Measurements from ENCODE around the gene OTUB2.

The OTUB2 gene

GRCh38 chr14:93996130-93996695, 29.9 kb upstream of the OTUB2 start:
- Histone ChIP-seq H3K9ac (no peak overlapping the region), H3K4me1 (no peaks in the 10 kb centered on the region), H3K27ac (no peak overlapping the region), H3K79me2 (no peaks in the 10 kb centered on the region), H3K36me3 (ENCODE audit: control insufficient read depth, insufficient read depth, low read length) (no peaks in the 10 kb centered on the region), H3K9me3 (ENCODE audit: control insufficient read depth, low read length) (no peaks in the 10 kb centered on the region), H3K4me3 (ENCODE audit: low read depth, low read length) (no peak overlapping the region), H3K4me2 (ENCODE audit: low read length) (no peak overlapping the region), H2AFZ (no peak overlapping the region), H3K27me3 (ENCODE audit: control insufficient read depth, insufficient read depth, low read length) (peaks cover 3% of the 10 kb centered on the region)
- TF ChIP-seq CTCF (IDR thresholded peaks at IDR 0.05): no peak

GRCh38 chr14:93997082-93997481, 29.1 kb upstream of the OTUB2 start, which contains the start of gene CCDC197:
TSS of gene CCDC197 (plus strand) at chr14:93997301. CDS start at chr14:93998132, 831 bp downstream.
- H3K79me2 ChIP-seq: no peaks in the 10 kb centered on the region
- H3K9ac ChIP-seq: no peak within 1 kb of the TSS
- no peaks in the 10 kb centered on the region for H3K4me1 ChIP-seq
- TF ChIP-seq CTCF (IDR thresholded peaks at IDR 0.05): no peak
- no peaks in the 10 kb centered on the region for H3K9me3 ChIP-seq (ENCODE audit: control insufficient read depth, low read length)
- no peak within 1 kb of the TSS for H3K4me2 ChIP-seq (ENCODE audit: low read length)
- H3K27ac ChIP-seq: no peak within 1 kb of the TSS
- peaks cover 3% of the 10 kb centered on the region for H3K27me3 ChIP-seq (ENCODE audit: control insufficient read depth, insufficient read depth, low read length)
- H3K4me3 ChIP-seq (ENCODE audit: low read depth, low read length): no peak within 1 kb of the TSS
- H3K36me3 ChIP-seq (ENCODE audit: control insufficient read depth, insufficient read depth, low read length): no peaks in the 10 kb centered on the region
- H2AFZ ChIP-seq: no peak within 1 kb of the TSS

GRCh38 chr14:93997916-93998870, 27.9 kb upstream of the OTUB2 start:
- H3K27ac ChIP-seq: no peak overlapping the region
- no peak overlapping the region for H3K4me3 ChIP-seq (ENCODE audit: low read depth, low read length)
- no peaks in the 10 kb centered on the region for H3K79me2 ChIP-seq
- H3K4me2 ChIP-seq (ENCODE audit: low read length): no peak overlapping the region
- no peaks in the 10 kb centered on the region for H3K9me3 ChIP-seq (ENCODE audit: control insufficient read depth, low read length)
- no peak for TF ChIP-seq CTCF (IDR thresholded peaks at IDR 0.05)
- H3K27me3 ChIP-seq (ENCODE audit: control insufficient read depth, insufficient read depth, low read length): peaks cover 3% of the 10 kb centered on the region
- H3K36me3 ChIP-seq (ENCODE audit: control insufficient read depth, insufficient read depth, low read length): no peaks in the 10 kb centered on the region
- no peaks in the 10 kb centered on the region for H3K4me1 ChIP-seq
- no peak overlapping the region for H3K9ac ChIP-seq
- H2AFZ ChIP-seq: no peak overlapping the region

- Histone ChIP-seq H3K4me2 (ENCODE audit: low read length) (no peak overlapping the region), H3K27ac (no peak overlapping the region), H2AFZ (no peak overlapping the region), H3K79me2 (no peaks in the 10 kb centered on the region), H3K9ac (no peak overlapping the region), H3K27me3 (ENCODE audit: control insufficient read depth, insufficient read depth, low read length) (peaks cover 3% of the 10 kb centered on the region), H3K4me1 (no peaks in the 10 kb centered on the region), H3K36me3 (ENCODE audit: control insufficient read depth, insufficient read depth, low read length) (no peaks in the 10 kb centered on the region), H3K4me3 (ENCODE audit: low read depth, low read length) (no peak overlapping the region), H3K9me3 (ENCODE audit: control insufficient read depth, low read length) (no peaks in the 10 kb centered on the region)
- TF ChIP-seq CTCF (IDR thresholded peaks at IDR 0.05): no peak
These were observed 27.2 kb upstream of the OTUB2 start for GRCh38 chr14:93998871-93999403.

Data from parathyroid adenoma (tissue), 2 donors.